HuH-7.5 (cell line): ENCODE data around the gene PEPD.

ENCODE experiments used
- DNase-seq: peaks from one replicate; pipeline ENCODE4 v3.0.0; 2011; ENCODE audit warnings: low spot score

PEPD gene

DNA sequence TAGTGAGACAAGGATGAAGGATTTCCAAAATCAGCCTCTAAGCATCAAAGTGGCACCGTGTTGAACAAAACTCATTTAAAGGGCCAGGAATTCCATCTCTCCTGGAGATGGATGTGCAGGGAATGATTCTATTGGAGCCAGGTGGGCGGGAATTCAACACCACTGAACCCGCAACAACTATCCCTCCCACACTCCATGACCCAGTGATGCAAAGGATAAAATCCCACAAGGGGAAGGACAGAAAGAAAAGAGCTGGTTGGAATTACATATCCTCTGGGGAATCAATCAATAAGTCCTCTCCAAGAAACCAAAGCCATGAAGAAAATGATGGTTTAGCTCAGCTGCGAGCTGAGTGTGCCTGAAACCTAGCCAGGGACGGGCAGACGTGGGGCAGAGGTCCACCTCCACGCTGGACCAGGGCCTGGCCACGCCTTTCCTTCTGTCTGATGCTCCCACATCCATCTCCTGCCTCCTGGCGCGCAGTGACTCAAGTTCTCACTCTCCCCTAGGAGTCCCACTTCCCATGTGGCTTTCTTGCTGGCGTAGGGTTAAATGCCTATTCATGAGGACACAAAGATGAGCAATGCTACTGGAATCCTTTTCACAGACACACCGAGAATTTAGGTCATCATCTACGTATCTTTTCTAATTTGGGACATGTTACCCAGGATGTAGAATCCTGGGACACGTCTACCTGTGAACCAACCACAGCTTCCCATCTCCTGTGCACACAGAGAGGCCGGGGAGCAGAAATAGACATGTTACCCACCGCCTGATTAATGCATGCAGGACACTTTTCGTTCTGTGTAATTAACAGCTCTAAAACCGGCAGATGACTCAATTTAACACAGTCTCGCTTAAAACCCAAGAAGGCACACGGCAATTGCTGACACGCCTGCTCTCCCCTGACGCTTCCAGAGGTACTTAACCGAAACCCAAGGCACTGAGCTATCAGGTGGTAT lies 48.6 kb downstream of the PEPD start:
- DNase-seq: no peak

DNA sequence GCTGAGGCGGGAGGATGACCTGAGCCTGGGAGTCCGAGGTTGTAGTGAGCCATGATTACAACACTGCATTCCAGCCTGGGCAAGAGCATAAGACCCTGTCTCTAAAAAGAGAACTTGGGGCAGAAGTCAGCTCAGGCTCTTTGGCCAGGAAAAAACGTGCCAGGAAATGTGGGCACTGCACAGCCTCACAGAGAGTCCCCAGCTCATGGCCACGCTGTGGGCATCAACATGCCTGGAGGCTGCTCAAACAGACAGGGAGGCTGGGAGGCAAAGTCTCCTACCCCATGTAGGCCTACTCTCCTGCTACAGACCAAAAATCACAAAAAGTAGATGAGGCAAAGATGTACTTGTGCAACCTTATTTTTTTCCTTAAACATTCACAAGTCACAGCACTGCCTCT lies 49.4 kb downstream of the PEPD start:
- no peak for DNase-seq

GRCh38 chr19:33471111-33471996 lies 50.2 kb downstream of the PEPD start:
- DNase-seq: no peak

GRCh38 chr19:33470686-33471085 lies 50.9 kb downstream of the PEPD start:
- no peak for DNase-seq

GRCh38 chr19:33470040-33470330 lies 51.6 kb downstream of the PEPD start:
- DNase-seq: no peak

GRCh38 chr19:33469171-33470039 lies 52.2 kb downstream of the PEPD start:
- no peak for DNase-seq

DNA sequence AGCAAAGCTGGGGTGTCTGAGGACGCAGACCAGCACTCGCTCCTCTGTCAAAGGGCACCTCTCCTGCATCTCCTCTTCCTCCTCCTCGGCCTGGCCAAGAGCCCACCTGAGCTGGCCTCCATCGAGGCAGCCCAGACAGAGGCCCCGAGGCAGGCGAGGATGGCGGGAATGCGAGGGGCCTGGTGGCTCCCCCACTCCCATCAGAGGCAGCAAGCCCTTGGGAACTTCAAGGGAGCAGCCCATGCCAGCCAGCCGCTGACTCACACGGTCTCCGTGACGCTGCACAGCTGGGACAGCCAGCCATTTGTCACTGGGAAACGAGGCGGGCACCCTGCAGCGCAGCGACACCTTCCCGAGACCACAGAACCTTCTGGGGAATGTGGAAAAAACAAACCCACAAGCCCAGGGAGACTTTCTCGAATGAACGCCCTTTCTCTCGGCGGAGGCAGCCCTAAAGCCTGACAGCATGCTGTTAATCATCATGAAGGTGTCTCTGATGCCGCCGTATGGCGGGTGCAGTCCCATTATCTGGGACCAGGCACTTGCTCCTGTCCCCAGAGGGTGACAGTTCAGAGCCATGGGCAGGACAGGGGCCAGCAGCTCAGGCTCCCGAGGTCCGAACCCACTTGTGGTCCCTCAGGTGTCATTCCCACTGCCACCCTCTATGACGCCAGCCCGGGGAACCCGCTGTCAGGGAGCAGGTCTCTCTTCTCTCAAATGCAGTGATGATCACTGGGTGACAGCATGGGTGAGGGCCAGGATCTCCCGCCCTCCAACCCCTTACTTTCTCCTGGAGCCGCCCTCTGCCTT lies 53.0 kb downstream of the PEPD start:
- no peak for DNase-seq

GRCh38 chr19:33467851-33468250 lies 53.7 kb downstream of the PEPD start:
- no peak for DNase-seq

GRCh38 chr19:33465834-33466233 lies 55.8 kb downstream of the PEPD start:
- no peak for DNase-seq

DNA sequence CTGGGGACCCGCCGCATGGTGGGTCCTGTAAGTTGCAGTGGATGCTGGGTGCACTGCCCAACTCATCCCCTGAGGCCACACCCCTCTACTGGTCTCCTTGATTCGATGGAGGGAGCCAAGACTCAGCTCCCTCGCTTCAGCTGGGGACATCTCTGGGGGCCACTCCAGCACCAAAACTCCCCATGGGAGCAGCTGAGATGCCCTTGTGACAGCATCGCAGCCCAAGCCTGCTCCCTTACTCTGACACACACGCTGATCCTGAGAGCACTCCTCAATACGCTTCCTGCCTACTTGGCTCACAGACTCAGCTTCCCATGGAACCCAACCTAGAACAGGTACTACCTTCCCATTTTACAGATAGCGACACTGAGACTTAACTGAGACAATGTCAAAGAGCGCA lies 56.2 kb downstream of the PEPD start:
- no peak for DNase-seq

- no peak for DNase-seq
These were observed 56.9 kb downstream of the PEPD start for GRCh38 chr19:33464733-33465115.

DNA sequence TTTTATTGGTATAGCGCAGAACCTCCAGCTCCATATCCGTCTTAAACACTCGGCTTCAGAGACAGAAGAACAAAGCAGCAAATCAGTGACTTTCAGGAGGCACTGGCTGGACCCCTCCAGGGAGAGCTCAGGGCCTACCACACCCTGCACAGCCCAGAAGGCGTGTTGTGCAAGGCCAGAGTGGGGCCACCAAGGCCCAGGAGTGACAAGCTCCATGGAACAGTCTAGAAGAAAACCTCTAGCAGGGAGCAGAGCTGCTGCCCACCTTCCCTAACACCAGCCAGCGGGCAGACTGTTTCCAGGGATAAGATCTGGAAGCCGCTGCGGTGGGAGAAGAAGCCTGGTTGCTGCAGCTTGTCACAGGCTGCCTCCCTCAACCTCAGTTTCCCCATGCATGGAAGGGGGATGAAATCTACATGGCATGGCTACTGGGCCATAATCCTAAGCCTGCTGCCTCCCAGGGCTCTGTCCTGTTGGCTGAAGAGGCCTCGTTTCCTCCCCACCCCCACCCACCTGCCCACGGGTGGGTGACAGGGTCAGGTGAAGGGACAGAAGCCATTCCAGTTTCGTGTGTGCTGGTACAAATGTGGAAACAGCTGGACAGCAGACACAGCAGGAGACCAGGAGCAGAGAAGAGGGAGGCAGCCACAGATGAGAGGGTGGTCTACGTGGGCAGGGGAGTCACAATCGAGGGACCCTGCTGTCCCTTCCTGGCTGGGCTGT lies 57.4 kb downstream of the PEPD start:
- DNase-seq: no peak

DNA sequence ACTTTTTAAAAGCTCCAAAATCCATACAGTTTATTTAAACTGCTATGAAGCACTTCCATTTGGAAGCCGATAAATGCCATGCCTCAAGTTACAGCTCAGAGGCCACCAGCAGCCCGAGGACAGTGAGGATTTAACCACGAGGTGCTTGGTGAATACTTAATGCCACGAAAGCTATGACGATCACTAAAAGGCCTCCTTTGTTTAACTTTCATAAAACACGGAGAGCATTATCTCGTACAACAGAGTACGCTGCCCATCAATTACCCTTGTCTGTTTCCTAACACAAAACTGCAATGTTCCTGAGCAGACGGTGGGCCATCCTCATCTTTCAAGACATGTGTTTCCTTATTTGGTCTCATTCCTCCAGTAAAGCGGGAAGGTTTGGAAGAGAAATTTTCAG lies 58.4 kb downstream of the PEPD start:
- no peak for DNase-seq

DNA sequence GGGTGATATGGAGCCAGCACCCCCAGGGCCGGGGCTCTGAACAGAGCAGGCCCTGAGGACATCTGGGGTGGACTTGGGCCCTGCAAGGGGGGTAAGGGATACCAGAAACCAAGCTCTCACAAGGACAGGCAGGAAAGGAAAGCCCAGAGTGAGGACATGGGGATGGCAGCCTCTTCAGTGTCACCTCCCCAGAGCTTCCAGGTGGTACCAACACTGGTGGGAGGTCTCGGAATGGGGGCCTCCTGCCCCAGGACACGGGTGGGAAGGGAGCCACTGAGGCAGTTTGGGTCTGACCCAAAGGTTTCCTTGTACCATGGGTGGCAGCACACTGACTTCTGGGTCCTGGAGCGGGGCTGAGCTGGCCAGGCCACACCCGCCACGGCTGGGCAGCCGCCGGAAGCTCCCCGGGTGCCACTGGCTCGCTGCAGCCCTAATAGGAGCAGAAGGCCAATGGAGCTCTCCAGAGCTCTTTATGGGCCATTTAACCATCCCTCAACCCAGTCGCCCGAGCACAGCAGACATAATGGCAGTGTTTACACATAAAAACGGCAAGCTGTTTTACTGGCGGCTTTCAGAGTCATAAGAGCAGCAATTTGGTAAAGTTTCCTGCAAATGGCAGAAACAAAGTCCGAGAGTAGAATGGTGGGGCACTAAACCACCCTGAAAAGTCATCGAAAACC lies 59.3 kb downstream of the PEPD start:
- no peak for DNase-seq

DNA sequence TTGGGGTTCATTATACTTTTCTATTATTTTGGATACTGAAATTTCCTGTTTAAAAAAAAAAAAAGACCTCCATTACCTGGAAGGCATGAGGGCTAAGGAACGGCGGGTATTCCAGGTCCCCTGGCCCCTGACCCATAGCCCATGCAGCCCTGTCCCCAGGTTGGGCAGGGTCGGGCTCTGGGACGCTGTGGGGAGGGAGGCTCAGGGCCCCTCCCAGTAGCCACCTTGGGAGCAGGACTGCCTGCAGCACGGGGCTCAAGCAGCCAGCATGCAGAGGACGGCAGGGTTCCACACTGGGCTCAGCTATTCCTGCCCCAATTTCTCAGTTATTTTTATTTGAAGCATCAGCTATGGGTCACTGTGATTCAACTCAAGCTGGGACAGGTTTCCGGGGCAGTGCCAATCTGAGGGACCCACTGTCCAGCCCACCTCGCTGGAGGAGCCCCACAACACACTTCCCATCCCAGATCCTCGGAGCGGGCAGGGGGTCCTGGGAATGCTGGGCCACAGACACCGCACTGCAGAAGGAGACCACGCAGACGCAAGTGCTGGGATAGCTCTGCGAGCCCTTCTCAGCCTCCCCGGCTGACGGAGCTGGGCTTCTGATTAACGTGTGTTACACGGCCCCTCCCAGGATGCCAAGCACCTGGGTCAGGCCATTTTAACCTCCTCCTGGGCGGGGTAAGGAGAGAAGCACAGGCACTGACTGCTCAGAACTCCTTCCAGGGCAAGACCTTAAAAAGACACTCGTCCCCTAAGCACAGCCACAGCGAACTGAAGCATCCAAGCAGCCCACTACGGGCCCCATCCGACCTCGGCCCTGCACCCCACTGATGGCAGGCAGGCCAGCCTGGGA lies 60.1 kb downstream of the PEPD start:
- no peak for DNase-seq

DNA sequence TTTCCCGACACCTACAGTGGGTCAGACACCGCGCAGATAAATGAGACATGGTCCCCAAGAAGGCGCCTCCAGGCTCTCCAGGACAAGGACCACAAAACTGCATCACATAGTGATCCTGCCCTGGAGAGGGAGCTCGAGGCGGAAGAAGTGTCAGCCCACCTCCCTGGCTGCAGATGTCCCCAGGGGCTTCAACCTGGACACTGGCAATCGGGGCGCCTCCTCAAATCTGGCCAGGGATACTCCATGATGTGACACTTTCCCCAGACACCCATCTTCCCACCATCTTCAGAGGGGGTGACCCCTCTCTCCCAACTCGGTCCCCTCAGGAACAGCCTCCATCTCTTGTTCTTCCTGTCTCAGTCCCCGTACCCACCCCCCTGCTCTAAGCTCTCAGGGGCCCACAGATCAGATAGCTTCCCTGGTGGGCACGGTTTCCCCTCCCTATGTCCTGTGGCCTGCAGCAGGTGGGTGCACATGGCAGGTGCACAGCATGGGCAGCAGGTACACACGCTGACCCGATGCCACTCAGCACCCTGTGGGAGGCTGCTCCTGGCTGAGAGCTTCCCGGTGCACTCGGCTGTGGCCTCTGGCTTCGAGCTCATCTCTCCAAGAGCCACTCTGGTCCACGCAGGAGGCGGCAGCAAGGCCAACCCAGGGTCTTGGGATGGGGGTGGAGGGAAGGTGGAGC lies 61.2 kb downstream of the PEPD start:
- DNase-seq: no peak

DNA sequence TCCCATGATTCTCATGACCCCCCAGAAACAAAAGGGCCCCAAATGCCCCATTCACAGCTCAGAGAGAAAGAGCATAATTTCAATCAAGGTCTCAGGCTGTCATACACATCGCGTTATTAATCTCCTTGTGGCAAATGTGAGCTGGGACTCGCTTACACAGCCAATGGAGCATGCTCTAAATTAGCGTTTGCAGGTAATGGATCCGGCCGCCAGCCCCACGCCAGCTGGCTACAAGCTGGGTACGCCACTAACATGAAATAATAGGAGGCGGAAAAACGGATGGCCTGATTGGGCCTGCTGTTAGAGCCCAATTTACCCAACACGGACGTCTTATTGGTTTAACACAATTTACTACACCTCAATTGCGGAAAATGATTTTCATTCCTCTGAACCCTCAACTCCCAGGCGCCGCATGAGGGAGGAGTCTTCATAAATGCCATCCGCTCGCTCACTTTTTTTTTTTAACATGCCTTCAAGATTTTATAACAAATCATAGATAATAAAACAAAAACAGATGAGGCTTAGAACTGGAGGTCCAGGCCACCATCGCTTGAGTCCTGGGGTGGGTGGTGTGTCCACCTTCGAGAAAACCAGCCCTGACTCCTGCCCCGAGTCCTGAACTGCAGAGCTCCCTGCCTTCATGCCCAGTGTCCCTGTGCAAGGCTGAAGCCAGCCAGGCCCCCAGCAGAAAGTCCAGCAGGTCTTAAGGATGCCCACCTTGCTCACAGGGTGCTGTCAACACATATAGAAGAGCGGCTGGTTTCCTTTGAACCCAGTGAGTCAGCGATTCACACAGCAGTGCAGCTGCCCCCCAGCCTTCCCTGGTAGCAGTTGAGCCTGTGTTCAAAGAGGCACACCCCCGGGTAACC lies 62.1 kb downstream of the PEPD start:
- DNase-seq: no peak

DNA sequence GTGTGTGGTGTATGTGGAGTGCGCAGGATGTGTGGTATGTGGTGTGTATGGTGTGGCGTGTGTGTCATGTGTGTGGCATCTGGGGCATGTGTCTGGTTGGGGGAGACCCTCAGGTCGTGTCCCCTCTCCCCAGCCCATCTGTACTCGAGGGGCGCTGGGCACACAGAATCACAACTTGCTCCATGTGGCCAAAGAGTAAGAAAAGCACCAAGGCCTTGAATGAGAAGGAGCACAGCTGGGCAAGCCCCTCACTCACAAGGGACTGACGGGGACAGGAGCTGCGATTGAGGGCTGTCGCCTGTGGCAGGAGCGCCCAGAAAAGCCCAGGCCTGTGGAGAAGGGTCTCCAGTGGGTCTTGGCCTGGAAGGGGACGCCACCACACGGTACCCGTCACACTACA lies 62.8 kb downstream of the PEPD start:
- DNase-seq: no peak
